WTC11 (cell line): Measurements from ENCODE around the gene TDRD1. TPM values are rescaled to one million over a fixed set of nuclear protein-coding genes. Genes with fewer than 3 reads are reported as not detected.

Source experiments
- ATF6 ChIP-seq: sonication (generic); formaldehyde crosslinking; IDR thresholded peaks from 2 replicates; pipeline ENCODE4 v1.8.1; 2023; ENCODE audit warnings: mild to moderate bottlenecking, missing genetic modification reagents
- ELF4 ChIP-seq: sonication (generic); formaldehyde crosslinking; IDR thresholded peaks from 2 replicates; pipeline ENCODE4 v1.8.1; 2022; ENCODE audit warnings: low read depth, mild to moderate bottlenecking, moderate library complexity, missing genetic modification reagents
- EMX1 ChIP-seq: fragments of 250-450 bp; sonication (Bioruptor Pico); IDR thresholded peaks from 2 replicates; pipeline ENCODE4 v1.8.0; 2021; ENCODE audit warnings: mild to moderate bottlenecking
- FOXJ3 ChIP-seq: sonication (generic); formaldehyde crosslinking; IDR thresholded peaks from 2 replicates; pipeline ENCODE4 v1.9.0; 2021; ENCODE audit warnings: missing genetic modification reagents, mild to moderate bottlenecking, borderline replicate concordance
- GABPB1 ChIP-seq: sonication (generic); formaldehyde crosslinking; IDR thresholded peaks from 2 replicates; pipeline ENCODE4 v1.8.1; 2023; ENCODE audit warnings: mild to moderate bottlenecking, missing genetic modification reagents
- IRF1 ChIP-seq: sonication (generic); formaldehyde crosslinking; IDR thresholded peaks from 2 replicates; pipeline ENCODE4 v1.8.0; 2023; ENCODE audit warnings: missing genetic modification reagents
- MYBL2 ChIP-seq: sonication (generic); formaldehyde crosslinking; IDR thresholded peaks from 2 replicates; pipeline ENCODE4 v1.8.1; 2023; ENCODE audit warnings: mild to moderate bottlenecking, moderate library complexity, missing genetic modification reagents
- NFATC4 ChIP-seq: fragments of 250-450 bp; sonication (Bioruptor Pico); IDR thresholded peaks from 2 replicates; pipeline ENCODE4 v1.9.0; 2021; ENCODE audit warnings: mild to moderate bottlenecking
- NR1H2 ChIP-seq: sonication (generic); formaldehyde crosslinking; IDR thresholded peaks from 2 replicates; pipeline ENCODE4 v1.9.0; 2021; ENCODE audit warnings: mild to moderate bottlenecking, moderate library complexity, missing genetic modification reagents
- NR2C2 ChIP-seq: sonication (generic); formaldehyde crosslinking; IDR thresholded peaks from 2 replicates; pipeline ENCODE4 v1.8.0; 2022; ENCODE audit warnings: mild to moderate bottlenecking, missing genetic modification reagents
- NR3C1 ChIP-seq: sonication (generic); formaldehyde crosslinking; conservative IDR thresholded peaks from 2 replicates; pipeline ENCODE4 v1.8.1; 2023; ENCODE audit warnings: low read depth, mild to moderate bottlenecking, missing genetic modification reagents
- OVOL2 ChIP-seq: fragments of 250-450 bp; sonication (Bioruptor Pico); IDR thresholded peaks from 2 replicates; pipeline ENCODE4 v1.9.0; 2021; ENCODE audit warnings: mild to moderate bottlenecking, borderline replicate concordance
- RORB ChIP-seq: fragments of 250-450 bp; sonication (Bioruptor Pico); IDR thresholded peaks from 2 replicates; pipeline ENCODE4 v1.9.0; 2021; ENCODE audit warnings: mild to moderate bottlenecking
- TEAD1 ChIP-seq: sonication (generic); formaldehyde crosslinking; IDR thresholded peaks from 2 replicates; pipeline ENCODE4 v1.8.0; 2022; ENCODE audit warnings: mild to moderate bottlenecking, missing genetic modification reagents
- ZBTB21 ChIP-seq: sonication (generic); formaldehyde crosslinking; IDR thresholded peaks from 2 replicates; pipeline ENCODE4 v1.8.1; 2023; ENCODE audit warnings: mild to moderate bottlenecking, missing genetic modification reagents, borderline replicate concordance
- ZNF263 ChIP-seq: sonication (generic); formaldehyde crosslinking; IDR thresholded peaks from 2 replicates; pipeline ENCODE4 v1.8.1; 2022; ENCODE audit warnings: low read depth, mild to moderate bottlenecking, moderate library complexity, missing genetic modification reagents
- ZNF317 ChIP-seq: sonication (generic); formaldehyde crosslinking; IDR thresholded peaks from 2 replicates; pipeline ENCODE4 v1.8.1; 2023; ENCODE audit warnings: low read depth, mild to moderate bottlenecking, moderate library complexity, missing genetic modification reagents, borderline replicate concordance
- ZSCAN18 ChIP-seq: fragments of 250-450 bp; sonication (Bioruptor Pico); IDR thresholded peaks from 2 replicates; pipeline ENCODE4 v2.1.2; 2022; ENCODE audit warnings: mild to moderate bottlenecking, moderate library complexity
- total RNA-seq: library from RNA; stranded (reverse); gene quantifications from 3 replicates; pipeline ENCODE4 v1.2.3, GENCODE V29; 2021
- TF ChIP-seq, protein P1 (sequence below): sonication (generic); formaldehyde crosslinking; IDR thresholded peaks from 2 replicates; pipeline ENCODE4 v1.8.0; 2022; ENCODE audit warnings: mild to moderate bottlenecking, missing genetic modification reagents
- TF ChIP-seq, protein P2 (sequence below): sonication (generic); formaldehyde crosslinking; IDR thresholded peaks from 2 replicates; pipeline ENCODE4 v1.8.1; 2022; ENCODE audit warnings: missing genetic modification reagents, borderline replicate concordance
- TF ChIP-seq, protein P3 (sequence below): fragments of 250-450 bp; sonication (Bioruptor Pico); IDR thresholded peaks from 2 replicates; pipeline ENCODE4 v1.9.0; 2021; ENCODE audit warnings: mild to moderate bottlenecking
- TF ChIP-seq, protein P4 (sequence below): sonication (generic); formaldehyde crosslinking; IDR thresholded peaks from 2 replicates; pipeline ENCODE4 v1.8.0; 2023; ENCODE audit warnings: missing genetic modification reagents, mild to moderate bottlenecking, borderline replicate concordance
- TF ChIP-seq, protein P5 (sequence below): fragments of 200-600 bp; IDR thresholded peaks from 2 replicates; pipeline ENCODE4 v1.8.0; 2022; ENCODE audit warnings: antibody characterized with exemption

TDRD1 gene
- total RNA-seq, 1 experiment from 2014 or later: 0.70 TPM

- TF ChIP-seq, protein P1, sequence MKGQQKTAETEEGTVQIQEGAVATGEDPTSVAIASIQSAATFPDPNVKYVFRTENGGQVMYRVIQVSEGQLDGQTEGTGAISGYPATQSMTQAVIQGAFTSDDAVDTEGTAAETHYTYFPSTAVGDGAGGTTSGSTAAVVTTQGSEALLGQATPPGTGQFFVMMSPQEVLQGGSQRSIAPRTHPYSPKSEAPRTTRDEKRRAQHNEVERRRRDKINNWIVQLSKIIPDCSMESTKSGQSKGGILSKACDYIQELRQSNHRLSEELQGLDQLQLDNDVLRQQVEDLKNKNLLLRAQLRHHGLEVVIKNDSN: peak; percentile 62; the same call in 1 of the 2 replicates
- TF ChIP-seq FOXJ3 (CRISPR knock-in tag) (no peak), TEAD1 (CRISPR knock-in tag) (no peak), GABPB1 (CRISPR knock-in tag) (no peak), ZNF263 (CRISPR knock-in tag) (no peak), OVOL2 (no peak), NFATC4 (CRISPR knock-in tag) (no peak), NR2C2 (no peak), MYBL2 (CRISPR knock-in tag) (peak; percentile 83), ATF6 (CRISPR knock-in tag) (no peak), IRF1 (no peak), EMX1 (no peak), ZBTB21 (no peak), NR3C1 (CRISPR knock-in tag) (no peak), RORB (CRISPR knock-in tag) (no peak), ZSCAN18 (no peak), ZNF317 (CRISPR knock-in tag) (no peak), ELF4 (CRISPR knock-in tag) (no peak), NR1H2 (CRISPR knock-in tag) (no peak)
- TF ChIP-seq, protein P2, sequence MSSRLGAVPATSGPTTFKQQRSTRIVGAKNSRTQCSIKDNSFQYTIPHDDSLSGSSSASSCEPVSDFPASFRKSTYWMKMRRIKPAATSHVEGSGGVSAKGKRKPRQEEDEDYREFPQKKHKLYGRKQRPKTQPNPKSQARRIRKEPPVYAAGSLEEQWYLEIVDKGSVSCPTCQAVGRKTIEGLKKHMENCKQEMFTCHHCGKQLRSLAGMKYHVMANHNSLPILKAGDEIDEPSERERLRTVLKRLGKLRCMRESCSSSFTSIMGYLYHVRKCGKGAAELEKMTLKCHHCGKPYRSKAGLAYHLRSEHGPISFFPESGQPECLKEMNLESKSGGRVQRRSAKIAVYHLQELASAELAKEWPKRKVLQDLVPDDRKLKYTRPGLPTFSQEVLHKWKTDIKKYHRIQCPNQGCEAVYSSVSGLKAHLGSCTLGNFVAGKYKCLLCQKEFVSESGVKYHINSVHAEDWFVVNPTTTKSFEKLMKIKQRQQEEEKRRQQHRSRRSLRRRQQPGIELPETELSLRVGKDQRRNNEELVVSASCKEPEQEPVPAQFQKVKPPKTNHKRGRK (CRISPR knock-in tag): no peak
- TF ChIP-seq, protein P3, sequence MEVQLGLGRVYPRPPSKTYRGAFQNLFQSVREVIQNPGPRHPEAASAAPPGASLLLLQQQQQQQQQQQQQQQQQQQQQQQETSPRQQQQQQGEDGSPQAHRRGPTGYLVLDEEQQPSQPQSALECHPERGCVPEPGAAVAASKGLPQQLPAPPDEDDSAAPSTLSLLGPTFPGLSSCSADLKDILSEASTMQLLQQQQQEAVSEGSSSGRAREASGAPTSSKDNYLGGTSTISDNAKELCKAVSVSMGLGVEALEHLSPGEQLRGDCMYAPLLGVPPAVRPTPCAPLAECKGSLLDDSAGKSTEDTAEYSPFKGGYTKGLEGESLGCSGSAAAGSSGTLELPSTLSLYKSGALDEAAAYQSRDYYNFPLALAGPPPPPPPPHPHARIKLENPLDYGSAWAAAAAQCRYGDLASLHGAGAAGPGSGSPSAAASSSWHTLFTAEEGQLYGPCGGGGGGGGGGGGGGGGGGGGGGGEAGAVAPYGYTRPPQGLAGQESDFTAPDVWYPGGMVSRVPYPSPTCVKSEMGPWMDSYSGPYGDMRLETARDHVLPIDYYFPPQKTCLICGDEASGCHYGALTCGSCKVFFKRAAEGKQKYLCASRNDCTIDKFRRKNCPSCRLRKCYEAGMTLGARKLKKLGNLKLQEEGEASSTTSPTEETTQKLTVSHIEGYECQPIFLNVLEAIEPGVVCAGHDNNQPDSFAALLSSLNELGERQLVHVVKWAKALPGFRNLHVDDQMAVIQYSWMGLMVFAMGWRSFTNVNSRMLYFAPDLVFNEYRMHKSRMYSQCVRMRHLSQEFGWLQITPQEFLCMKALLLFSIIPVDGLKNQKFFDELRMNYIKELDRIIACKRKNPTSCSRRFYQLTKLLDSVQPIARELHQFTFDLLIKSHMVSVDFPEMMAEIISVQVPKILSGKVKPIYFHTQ (CRISPR knock-in tag): no peak
- TF ChIP-seq, protein P4, sequence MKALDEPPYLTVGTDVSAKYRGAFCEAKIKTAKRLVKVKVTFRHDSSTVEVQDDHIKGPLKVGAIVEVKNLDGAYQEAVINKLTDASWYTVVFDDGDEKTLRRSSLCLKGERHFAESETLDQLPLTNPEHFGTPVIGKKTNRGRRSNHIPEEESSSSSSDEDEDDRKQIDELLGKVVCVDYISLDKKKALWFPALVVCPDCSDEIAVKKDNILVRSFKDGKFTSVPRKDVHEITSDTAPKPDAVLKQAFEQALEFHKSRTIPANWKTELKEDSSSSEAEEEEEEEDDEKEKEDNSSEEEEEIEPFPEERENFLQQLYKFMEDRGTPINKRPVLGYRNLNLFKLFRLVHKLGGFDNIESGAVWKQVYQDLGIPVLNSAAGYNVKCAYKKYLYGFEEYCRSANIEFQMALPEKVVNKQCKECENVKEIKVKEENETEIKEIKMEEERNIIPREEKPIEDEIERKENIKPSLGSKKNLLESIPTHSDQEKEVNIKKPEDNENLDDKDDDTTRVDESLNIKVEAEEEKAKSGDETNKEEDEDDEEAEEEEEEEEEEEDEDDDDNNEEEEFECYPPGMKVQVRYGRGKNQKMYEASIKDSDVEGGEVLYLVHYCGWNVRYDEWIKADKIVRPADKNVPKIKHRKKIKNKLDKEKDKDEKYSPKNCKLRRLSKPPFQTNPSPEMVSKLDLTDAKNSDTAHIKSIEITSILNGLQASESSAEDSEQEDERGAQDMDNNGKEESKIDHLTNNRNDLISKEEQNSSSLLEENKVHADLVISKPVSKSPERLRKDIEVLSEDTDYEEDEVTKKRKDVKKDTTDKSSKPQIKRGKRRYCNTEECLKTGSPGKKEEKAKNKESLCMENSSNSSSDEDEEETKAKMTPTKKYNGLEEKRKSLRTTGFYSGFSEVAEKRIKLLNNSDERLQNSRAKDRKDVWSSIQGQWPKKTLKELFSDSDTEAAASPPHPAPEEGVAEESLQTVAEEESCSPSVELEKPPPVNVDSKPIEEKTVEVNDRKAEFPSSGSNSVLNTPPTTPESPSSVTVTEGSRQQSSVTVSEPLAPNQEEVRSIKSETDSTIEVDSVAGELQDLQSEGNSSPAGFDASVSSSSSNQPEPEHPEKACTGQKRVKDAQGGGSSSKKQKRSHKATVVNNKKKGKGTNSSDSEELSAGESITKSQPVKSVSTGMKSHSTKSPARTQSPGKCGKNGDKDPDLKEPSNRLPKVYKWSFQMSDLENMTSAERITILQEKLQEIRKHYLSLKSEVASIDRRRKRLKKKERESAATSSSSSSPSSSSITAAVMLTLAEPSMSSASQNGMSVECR (CRISPR knock-in tag): peak; percentile 31; the same call in 1 of the 2 replicates
- TF ChIP-seq, protein P5, sequence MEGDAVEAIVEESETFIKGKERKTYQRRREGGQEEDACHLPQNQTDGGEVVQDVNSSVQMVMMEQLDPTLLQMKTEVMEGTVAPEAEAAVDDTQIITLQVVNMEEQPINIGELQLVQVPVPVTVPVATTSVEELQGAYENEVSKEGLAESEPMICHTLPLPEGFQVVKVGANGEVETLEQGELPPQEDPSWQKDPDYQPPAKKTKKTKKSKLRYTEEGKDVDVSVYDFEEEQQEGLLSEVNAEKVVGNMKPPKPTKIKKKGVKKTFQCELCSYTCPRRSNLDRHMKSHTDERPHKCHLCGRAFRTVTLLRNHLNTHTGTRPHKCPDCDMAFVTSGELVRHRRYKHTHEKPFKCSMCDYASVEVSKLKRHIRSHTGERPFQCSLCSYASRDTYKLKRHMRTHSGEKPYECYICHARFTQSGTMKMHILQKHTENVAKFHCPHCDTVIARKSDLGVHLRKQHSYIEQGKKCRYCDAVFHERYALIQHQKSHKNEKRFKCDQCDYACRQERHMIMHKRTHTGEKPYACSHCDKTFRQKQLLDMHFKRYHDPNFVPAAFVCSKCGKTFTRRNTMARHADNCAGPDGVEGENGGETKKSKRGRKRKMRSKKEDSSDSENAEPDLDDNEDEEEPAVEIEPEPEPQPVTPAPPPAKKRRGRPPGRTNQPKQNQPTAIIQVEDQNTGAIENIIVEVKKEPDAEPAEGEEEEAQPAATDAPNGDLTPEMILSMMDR: no peak
These were observed 60.2 kb downstream of the TDRD1 start, which contains the start of gene VWA2 (continued) for GRCh38 chr10:114239117-114239993.
